Common myeloid progenitor, CD34-positive (primary cell): Measurements from ENCODE around the gene KRT6B.
"Not testable (repeated sequence)": the region's sequence is repeated elsewhere in the genome, so short reads cannot be mapped to it uniquely, and the experiment has no call there.

ENCODE experiments used
- CTCF ChIA-PET: fragments of 350-600 bp; sonication (Branson Sonifier 250); formaldehyde crosslinking; loops from one replicate; lab custom pipeline; 2021; ENCODE audit warnings: antibody characterized with exemption; lab: Charles Lee
- POLR2A ChIA-PET: fragments of 350-600 bp; sonication (Branson Sonifier 250); formaldehyde crosslinking; loops from one replicate; lab custom pipeline; 2021; ENCODE audit warnings: antibody characterized with exemption; lab: Charles Lee
- DNase-seq, 3 donors: peaks; one replicate each; pipeline versions ENCODE4 v3.0.0 to v3.0.0-alpha.2; 2013
- H3K27ac ChIP-seq, 2 experiments: 1 replicate in 1 of 2; 2 replicates in 1 of 2; pipeline ENCODE4 v1.7.0; 2013; ENCODE audit warnings: inconsistent platforms in 2 of 2, low read length in 2 of 2, mild to moderate bottlenecking in 2 of 2, low read depth in 1 of 2, moderate library complexity in 1 of 2; ENCODE audit not compliant: severe bottlenecking in 2 of 2, insufficient read depth in 1 of 2, poor library complexity in 1 of 2
- H3K27me3 ChIP-seq, 5 experiments: replicated peaks in 2 of 5; 1 replicate in 3 of 5; 2 replicates in 2 of 5; pipeline versions ENCODE4 v1.6.1 to v1.7.0; 2013; ENCODE audit warnings: low read length in 4 of 5, mild to moderate bottlenecking in 2 of 5, moderate library complexity in 2 of 5, inconsistent platforms in 1 of 5; ENCODE audit not compliant: insufficient read depth in 5 of 5, control insufficient read depth in 4 of 5
- H3K36me3 ChIP-seq, 4 experiments: 1 replicate in 2 of 4; 2 replicates in 2 of 4; pipeline versions ENCODE4 v1.6.1 to v1.7.0; 2013; ENCODE audit warnings: low read length in 3 of 4, control low read depth in 1 of 4, mild to moderate bottlenecking in 1 of 4; ENCODE audit not compliant: control insufficient read depth in 4 of 4, insufficient read depth in 4 of 4
- H3K4me1 ChIP-seq, 4 experiments: 1 replicate in 3 of 4; 2 replicates in 1 of 4; pipeline versions ENCODE4 v1.6.1 to v1.7.1; 2013; ENCODE audit warnings: low read length in 3 of 4, mild to moderate bottlenecking in 3 of 4, control low read depth in 1 of 4, inconsistent platforms in 1 of 4, moderate library complexity in 1 of 4; ENCODE audit not compliant: control insufficient read depth in 4 of 4, insufficient read depth in 4 of 4; ENCODE audit errors: control extremely low read depth in 1 of 4
- H3K4me3 ChIP-seq, 7 experiments: 1 replicate in 4 of 7; 2 replicates in 3 of 7; pipeline versions ENCODE4 v1.5.1 to v1.7.0; 2013; ENCODE audit warnings: mild to moderate bottlenecking in 7 of 7, low read length in 6 of 7, moderate library complexity in 6 of 7, inconsistent platforms in 2 of 7, low read depth in 2 of 7, control low read depth in 1 of 7; ENCODE audit not compliant: insufficient read depth in 4 of 7, control insufficient read depth in 1 of 7; ENCODE audit errors: extremely low read depth in 1 of 7
- H3K9me3 ChIP-seq, 5 experiments: 1 replicate in 4 of 5; 2 replicates in 1 of 5; pipeline versions ENCODE4 v1.6.1 to v1.7.1; 2013; ENCODE audit warnings: low read length in 4 of 5, mild to moderate bottlenecking in 2 of 5, inconsistent platforms in 1 of 5, low read depth in 1 of 5, moderate library complexity in 1 of 5; ENCODE audit not compliant: control insufficient read depth in 4 of 5, insufficient read depth in 2 of 5; ENCODE audit errors: control extremely low read depth in 1 of 5
- WGBS: methylation state at CpG from one replicate; pipeline ENCODE4 v1.1.5; 2013; ENCODE audit not compliant: insufficient coverage; 5-methylcytosine and 5-hydroxymethylcytosine counted together

Gene KRT6B

GRCh38 chr12:52415870-52416750 is 35.8 kb downstream of the KRT6B start:
- Histone ChIP-seq H3K27me3 (peaks cover 0 to 4% (median 2%) of the 10 kb centered on the region in 5 experiments), H3K4me3 (no peak overlapping the region), H3K27ac (no peak overlapping the region), H3K4me1 (no peaks in the 10 kb centered on the region), H3K9me3 (no peaks in the 10 kb centered on the region), H3K36me3 (no peaks in the 10 kb centered on the region)
- DNase-seq = no peak
- ChIA-PET CTCF (interaction anchor here (0.6 to 1.0 kb wide), 2 partner anchors 12 to 417 kb away, joined by 3 to 4 read pairs; no protein-coding TSS in a partner anchor), POLR2A (no interaction called here)
- WGBS = 96% methylated on average over 8 of the region's 10 CpGs

DNA sequence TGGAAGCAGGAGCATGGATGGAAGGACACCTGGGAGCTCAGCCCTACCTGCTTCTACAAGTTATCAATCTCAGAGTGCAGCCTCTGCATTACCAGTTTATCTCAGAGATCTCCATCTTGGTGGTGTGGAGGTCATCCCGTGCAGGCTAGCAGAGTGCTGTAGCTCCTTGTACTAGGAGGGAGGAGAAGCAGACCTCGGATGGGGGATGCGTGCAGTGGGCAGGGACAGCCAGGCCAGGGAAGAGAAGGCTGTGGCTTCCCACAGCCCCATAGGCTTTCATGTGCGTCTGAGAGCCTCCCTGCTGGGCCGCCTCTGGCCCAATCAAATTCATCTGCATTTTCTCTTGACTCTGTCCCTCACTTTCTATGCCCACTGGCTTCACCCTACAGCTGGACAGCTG is 37.0 kb downstream of the KRT6B start:
- H3K36me3 ChIP-seq = no peaks in the 10 kb centered on the region
- peaks cover 0 to 4% (median 2%) of the 10 kb centered on the region in 5 experiments for H3K27me3 ChIP-seq
- no peaks in the 10 kb centered on the region for H3K4me1 ChIP-seq
- H3K9me3 ChIP-seq = no peaks in the 10 kb centered on the region
- no peak overlapping the region for H3K27ac ChIP-seq
- CTCF ChIA-PET = no interaction called here
- 97% methylated on average over 5 of the region's 5 CpGs for WGBS
- POLR2A ChIA-PET = no interaction called here
- no peak for DNase-seq
- no peak overlapping the region for H3K4me3 ChIP-seq

- DNase-seq = no peak
- no peak overlapping the region for H3K4me3 ChIP-seq
- POLR2A ChIA-PET = no interaction called here
- no peaks in the 10 kb centered on the region for H3K9me3 ChIP-seq
- H3K27ac ChIP-seq = no peak overlapping the region
- WGBS = 40% methylated on average over 6 of the region's 8 CpGs
- peaks cover 0 to 4% (median 2%) of the 10 kb centered on the region in 5 experiments for H3K27me3 ChIP-seq
- no peaks in the 10 kb centered on the region for H3K36me3 ChIP-seq
- H3K4me1 ChIP-seq = no peaks in the 10 kb centered on the region
- CTCF ChIA-PET = interaction anchor here (1.1 to 2.2 kb wide), 3 partner anchors 13 to 457 kb away, joined by 3 to 9 read pairs (median 3); no protein-coding TSS in a partner anchor
These were observed 38.1 kb downstream of the KRT6B start for GRCh38 chr12:52413782-52414345.

GRCh38 chr12:52413202-52413601 is 38.7 kb downstream of the KRT6B start:
- H3K27me3 ChIP-seq = peaks cover 0 to 4% (median 2%) of the 10 kb centered on the region in 5 experiments
- H3K4me1 ChIP-seq = no peaks in the 10 kb centered on the region
- no peaks in the 10 kb centered on the region for H3K36me3 ChIP-seq
- no peak overlapping the region for H3K4me3 ChIP-seq
- 58% methylated on average over 4 of the region's 4 CpGs for WGBS
- H3K9me3 ChIP-seq = no peaks in the 10 kb centered on the region
- no peak overlapping the region for H3K27ac ChIP-seq
- ChIA-PET POLR2A (no interaction called here), CTCF (interaction anchor here (1.1 to 2.2 kb wide), 4 partner anchors 10 to 457 kb away, joined by 3 to 9 read pairs (median 3); no protein-coding TSS in a partner anchor)
- DNase-seq = no peak

DNA sequence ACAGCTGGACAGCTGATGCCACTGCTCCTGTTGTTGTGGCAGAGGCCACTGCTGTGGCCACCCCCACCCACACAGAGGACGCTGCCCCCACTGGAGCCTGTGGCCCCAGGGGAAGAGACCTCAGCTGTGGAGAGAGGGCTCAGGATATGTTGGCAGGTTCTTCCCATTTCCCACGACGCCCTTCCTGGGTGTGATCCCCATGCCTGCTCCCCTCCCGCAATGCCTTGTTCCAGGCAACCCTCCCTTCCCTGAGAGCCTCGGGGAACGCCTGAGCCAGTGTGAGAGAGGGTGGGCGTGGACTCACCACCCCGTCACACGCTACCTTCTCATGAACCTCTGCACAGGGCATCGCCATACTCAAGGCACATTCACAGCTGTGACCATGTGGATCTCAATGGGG is 40.1 kb downstream of the KRT6B start:
- H3K27ac ChIP-seq = no peak overlapping the region
- no peaks in the 10 kb centered on the region for H3K36me3 ChIP-seq
- WGBS = 94% methylated on average over 9 of the region's 10 CpGs
- ChIA-PET POLR2A (no interaction called here), CTCF (interaction anchor here (0.8 to 1.4 kb wide), 2 partner anchors 9 to 308 kb away, joined by 3 read pairs; no protein-coding TSS in a partner anchor)
- no peak overlapping the region for H3K4me3 ChIP-seq
- no peaks in the 10 kb centered on the region for H3K9me3 ChIP-seq
- DNase-seq = no peak
- H3K27me3 ChIP-seq = peaks cover 0 to 4% (median 0%) of the 10 kb centered on the region in 5 experiments
- no peaks in the 10 kb centered on the region for H3K4me1 ChIP-seq

DNA sequence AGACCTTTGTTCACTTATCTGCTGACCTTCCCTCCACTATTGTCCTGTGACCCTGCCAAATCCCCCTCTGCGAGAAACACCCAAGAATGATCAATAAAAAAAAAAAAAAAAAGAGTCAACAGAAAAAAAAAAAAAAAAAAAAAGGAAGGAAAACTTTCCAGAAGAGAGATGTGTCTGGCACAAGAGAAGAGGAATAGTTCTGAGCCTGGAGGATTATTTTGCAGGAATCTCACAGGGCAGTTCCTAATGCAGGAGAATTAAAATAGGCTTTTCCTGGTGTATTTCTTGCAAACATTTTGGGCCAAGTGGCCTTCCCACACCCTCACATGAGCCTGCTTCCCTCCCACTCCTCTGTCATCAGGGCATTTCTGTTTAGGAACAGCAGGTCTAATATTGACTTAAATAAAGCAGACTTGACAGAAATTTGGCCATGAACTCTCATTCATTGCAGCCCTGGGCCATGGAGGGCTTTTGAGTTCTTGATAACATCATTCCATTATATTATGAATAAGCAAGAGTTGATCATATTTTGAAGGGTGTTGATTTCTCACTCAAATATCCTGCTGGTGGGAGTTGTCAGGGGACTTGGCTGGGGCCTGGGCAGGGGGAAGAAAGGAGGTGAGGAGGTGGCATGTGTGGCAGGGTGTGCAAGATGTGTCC is 41.2 kb downstream of the KRT6B start:
- not testable (repeated sequence) for DNase-seq

More for the DNA sequence above, 41.2 kb downstream of the KRT6B start:
- H3K4me3 ChIP-seq, H3K4me1 ChIP-seq, H3K36me3 ChIP-seq, H3K27me3 ChIP-seq, POLR2A ChIA-PET, H3K9me3 ChIP-seq, CTCF ChIA-PET, H3K27ac ChIP-seq: not testable (repeated sequence)
- WGBS = no CpG with 5 or more reads among the region's 1 CpG
